NCI-H2029 treated with DMSO at 0.1 percent for 48 hours (cell line): ENCODE measurements around the gene SURF6.
"Not testable (repeated sequence)": the region's sequence is repeated elsewhere in the genome, so short reads cannot be mapped to it uniquely, and the experiment has no call there.

Experiments
- DNase-seq: peaks from one replicate; lab custom pipeline; 2025; lab: John Stamatoyannopoulos, UW

SURF6 gene

GRCh38 chr9:133347515-133347984, 11.6 kb upstream of the SURF6 start:
- no peak for DNase-seq

DNA sequence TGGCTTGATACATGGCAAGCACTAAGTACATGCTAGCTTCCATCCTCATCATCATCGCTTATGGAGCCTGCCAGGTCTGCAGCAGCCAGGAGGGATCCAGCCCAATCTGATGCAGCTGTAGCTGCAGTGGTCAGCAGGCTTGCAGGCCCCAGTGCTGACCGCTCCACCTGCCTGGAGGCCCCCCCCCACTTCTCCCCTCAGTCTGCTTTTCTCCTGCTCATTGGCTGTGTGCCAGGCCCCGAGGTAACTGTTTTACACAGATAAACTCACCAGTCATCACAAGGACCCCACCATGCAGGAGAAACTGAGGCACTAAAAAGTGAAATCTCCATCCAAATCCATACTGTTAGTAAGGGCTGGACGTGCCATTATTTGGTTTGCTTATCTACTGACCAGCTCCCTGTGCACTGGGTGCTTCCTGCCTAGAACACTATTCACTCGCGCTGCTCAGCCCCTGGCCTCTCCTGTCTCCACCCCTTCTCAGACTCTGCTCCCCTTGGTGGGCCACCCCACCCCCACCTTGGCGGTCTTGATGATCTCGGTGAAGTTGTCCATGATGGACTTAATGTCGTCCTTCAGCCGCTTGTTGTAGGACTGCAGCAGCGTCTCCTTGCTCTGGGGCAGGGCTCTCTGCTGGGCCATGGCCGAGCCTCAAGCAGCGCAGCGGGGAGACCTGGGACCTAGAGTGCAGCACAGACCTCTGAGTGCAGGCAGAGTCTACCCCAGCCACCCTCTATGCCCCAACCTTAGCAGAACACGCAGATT, 10.2 kb upstream of the SURF6 start:
- no peak for DNase-seq

DNA sequence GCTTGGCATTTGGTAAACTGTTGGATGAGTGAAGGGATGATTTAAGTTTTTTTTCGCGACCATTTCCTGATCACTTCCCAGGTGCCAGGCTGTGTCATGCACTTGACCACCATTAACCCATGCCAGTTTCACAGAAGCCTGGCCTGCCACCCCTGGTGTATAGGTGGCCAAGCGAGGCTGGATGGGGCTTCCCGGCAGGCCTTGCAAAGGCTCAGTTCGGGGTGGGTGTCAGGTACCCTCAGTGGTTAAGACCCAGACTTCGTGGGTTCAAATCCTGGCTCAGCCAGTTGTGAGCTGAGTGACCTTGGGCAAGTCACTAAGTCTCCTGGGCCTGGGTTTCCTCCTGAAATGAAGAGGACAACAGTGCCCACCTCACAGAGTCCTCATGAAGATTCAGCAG, 9.6 kb upstream of the SURF6 start:
- DNase-seq = no peak

DNA sequence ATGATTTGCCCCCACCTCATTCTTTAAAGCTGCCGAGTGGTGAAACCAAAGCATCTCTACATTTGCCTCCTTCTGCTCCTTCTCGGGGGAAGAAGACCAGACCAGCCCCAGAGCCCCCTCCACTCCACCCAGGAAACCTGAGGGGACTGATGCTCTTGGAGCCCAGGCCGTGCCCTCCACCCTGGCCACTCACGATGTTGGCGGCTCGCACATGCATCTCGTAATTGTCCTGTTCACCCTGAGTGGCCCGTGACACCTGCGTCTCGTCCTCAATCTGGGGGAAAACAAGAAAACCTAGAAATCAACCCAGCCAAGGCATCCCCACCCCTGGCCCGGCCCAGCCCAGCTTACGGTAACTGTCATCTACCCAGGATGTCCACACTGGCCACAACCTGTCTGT, 9.0 kb upstream of the SURF6 start:
- no peak for DNase-seq

- DNase-seq = no peak
These were observed 8.1 kb upstream of the SURF6 start for GRCh38 chr9:133344071-133344470.

- no peak for DNase-seq
These were observed 6.6 kb upstream of the SURF6 start for GRCh38 chr9:133342570-133342969.

DNA sequence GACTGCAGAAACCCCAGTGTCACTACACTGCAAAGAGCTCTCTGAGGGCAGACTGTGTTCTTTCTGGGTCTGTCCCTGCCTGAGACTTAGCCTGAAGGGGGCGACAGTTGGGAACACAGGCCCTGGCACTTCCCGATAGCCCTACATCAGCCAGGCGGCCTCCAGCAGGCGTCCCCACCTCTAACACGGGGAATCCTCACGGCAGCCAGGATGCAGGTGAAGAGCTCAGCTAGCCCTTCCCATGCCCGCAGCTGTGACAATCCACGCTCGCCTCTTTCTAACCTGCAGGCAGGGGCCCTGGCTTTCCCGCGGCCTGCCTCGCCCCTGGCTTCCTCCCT, 6.0 kb upstream of the SURF6 start:
- DNase-seq = no peak

- no peak for DNase-seq
These were observed 5.5 kb upstream of the SURF6 start for GRCh38 chr9:133341369-133342068.

GRCh38 chr9:133340916-133341315, 4.9 kb upstream of the SURF6 start:
- DNase-seq = no peak

- no peak for DNase-seq
These were observed 4.3 kb upstream of the SURF6 start for GRCh38 chr9:133340256-133340655.

- no peak for DNase-seq
These were observed 3.7 kb upstream of the SURF6 start for GRCh38 chr9:133339641-133340040.

- not testable (repeated sequence) for DNase-seq
These were observed 1.1 kb downstream of the SURF6 start for GRCh38 chr9:133334888-133335287.

DNA sequence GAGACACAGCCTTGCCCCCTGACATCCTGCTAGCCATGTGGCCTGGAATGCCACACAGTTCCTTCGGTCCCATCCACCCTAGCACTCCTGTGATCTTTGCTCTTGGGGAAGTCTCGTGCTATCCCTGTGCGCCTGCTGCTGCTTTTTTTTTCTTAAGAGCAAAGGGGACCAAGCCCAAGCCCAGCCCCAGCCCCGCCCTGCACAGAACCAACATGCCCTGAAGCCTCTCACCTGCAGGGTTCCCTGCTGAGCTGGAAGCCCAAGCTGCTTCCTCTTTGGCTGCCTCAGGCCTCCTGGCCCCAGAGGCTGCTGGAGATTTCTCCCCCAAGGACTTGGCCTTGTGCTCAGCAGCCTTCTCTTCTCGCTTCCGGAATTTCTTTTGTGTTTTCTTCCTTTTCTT, 1.8 kb downstream of the SURF6 start:
- no peak for DNase-seq

- DNase-seq = no peak
These were observed 2.4 kb downstream of the SURF6 start for GRCh38 chr9:133333566-133333965.

DNA sequence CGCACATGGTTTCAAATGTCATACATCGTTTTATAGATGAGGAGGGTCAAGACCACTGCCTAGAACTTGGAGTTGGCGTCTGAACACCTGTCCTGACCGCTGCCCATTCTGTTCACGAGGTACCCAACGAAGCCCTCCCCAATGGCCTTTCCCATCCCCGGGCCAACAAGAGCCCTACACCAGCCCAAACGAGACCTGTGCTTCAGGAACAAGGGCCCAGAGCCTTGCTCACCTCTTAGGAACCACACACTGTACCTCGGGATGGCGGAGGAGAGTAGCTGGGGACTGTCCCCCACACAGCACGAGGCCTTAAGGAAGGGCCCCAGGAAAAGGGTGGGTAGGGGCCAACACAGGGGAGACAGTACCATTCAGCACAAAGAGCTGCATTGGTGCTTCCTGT, 3.0 kb downstream of the SURF6 start:
- no peak for DNase-seq

- no peak for DNase-seq
These were observed 3.6 kb downstream of the SURF6 start for GRCh38 chr9:133332381-133332730.

GRCh38 chr9:133331641-133332380, 4.2 kb downstream of the SURF6 start:
- DNase-seq = no peak

DNA sequence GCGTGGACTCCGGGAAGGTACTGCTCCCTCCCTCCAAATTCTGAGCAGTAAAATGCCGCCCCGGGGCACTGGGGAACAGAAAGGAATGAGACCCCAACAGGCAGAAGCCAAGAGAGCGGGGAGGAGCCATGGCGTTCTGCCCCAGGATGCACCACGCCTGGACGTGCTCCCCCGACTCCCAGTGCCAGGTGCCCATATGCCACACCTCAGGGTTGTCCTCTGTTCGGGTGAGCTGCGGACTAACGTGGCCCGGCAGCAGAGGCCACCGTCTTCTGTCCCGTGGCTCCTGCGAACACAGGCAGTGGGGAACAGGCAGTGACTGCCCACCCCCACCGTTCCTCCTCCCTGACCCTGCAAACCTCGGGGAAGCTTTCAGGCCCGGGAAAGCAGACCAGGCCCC, 4.8 kb downstream of the SURF6 start:
- DNase-seq = no peak

DNA sequence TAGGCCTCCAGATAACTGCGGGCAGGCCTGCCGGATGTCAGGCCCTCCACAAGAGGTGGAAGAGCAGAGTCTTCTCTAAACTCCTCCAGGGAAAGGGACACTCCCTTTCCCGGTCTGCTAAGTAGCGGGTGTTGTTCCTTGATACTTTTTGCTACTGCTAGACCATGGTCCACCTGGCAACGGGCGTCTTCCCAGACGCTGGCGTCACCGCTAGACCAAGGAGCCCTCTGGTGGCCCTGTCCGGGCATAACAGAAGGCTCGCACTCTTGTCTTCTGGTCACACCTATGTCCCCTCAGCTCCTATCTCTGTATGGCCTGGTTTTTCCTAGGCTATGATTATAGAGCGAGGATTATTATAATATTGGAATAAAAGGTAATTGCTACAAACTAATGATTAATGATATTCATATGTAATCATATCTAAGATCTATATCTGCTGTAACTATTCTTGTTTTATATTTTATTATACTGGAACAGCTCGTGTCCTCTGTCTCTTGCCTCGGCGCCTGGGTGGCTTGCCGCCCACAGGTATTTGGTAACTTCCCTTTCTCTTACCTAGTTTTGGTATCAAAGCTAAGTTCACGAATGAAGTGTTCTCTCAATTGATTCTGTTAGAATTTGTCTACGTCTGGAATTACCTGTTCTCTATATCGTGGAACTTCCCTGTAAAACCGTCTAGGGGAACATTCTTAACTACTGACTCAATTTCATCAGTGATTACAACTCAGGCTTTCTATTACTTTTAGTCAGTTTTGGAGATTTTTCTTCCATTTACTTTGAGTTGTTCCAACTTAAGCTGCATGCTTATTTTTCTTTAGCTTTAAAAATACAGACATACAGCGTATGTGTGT, 6.5 kb downstream of the SURF6 start:
- not testable (repeated sequence) for DNase-seq

DNA sequence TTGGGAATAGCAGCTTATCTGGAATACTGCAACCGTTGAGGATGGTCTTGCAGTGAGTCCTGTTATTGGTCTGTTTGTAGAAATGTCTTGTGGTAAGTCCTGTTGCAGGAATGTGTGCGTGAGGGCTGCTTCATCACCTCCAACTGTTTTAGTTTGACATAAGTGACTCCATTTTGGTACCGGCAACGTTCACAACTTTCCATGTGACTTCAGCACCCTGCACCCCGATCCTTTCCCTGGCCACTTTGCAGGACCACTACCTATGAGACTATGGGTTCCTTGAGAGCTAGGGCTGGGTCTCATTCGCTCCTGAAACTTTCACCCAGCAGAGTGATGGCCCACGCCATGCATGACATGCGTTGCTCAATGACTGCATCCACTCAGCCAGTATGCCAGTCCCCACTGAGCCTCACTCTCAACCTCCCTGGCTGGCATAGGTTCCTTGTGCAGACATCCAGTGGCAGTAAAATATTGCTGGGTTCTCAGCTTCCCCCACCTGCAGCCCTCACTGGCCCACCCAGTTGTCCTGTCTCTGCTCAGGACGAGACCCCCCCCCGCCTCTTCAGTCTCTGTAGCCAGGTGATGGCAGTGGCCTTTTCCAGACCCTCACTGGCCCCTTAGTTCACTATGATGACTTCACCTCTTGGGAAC, 8.0 kb downstream of the SURF6 start:
- DNase-seq = no peak

GRCh38 chr9:133327021-133327420, 9.0 kb downstream of the SURF6 start:
- not testable (repeated sequence) for DNase-seq
